ENCODE data around the gene ASH1L. TPM values are rescaled to one million over a fixed set of nuclear protein-coding genes. Genes with fewer than 3 reads are reported as not detected.

Gene ASH1L
- total and polyA plus RNA-seq, 2 experiments from 2014 or later, result 23.6 to 24.7 TPM

DNA sequence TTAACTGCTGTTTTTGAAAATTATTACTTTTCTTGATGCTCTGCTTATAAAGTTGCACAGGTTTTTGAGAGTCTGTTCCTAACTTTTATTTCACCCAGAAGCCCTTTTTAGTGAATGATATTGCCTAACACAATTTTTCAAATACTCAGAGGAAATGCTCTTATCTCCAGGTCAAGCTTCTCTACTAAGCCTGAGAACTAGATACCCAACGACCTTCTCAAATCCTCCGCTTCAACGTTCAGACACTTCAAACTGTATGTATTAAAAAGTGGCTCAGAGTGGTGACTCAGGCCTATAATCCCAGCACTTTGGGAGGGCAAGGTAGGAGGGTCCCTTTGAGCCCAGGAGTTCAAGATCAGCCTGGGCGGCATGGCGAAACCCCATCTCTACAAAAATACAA, 88.5 kb downstream of the ASH1L start:
- Histone ChIP-seq H3K27me3 (ENCODE audit: insufficient read depth) (no peaks in the 10 kb centered on the region), H3K4me1 (ENCODE audit: insufficient read depth) (peaks cover 6% of the 10 kb centered on the region; the same call in 1 of the 2 replicates), H3F3A (replicated peaks; ENCODE audit: low read depth) (0 out of 2 replicates have a peak, but pooled peaks cover under 1% of the 10 kb centered on the region), H3K4me2 (no peak overlapping the region), H3K9me2 (ENCODE audit: insufficient read depth) (no peaks in the 10 kb centered on the region), H3K4me3 (no peak overlapping the region), H3K36me3 (ENCODE audit: insufficient read depth) (peaks cover 11% of the 10 kb centered on the region; the same call in 1 of the 2 replicates), H2AFZ (no peak overlapping the region), H4K20me1 (replicated peaks; ENCODE audit: insufficient read depth) (0 out of 2 replicates have a peak, but pooled peaks cover 3% of the 10 kb centered on the region), H3K27ac (ENCODE audit: low read depth) (no peak overlapping the region), H3K79me2 (replicated peaks; ENCODE audit: insufficient read depth) (peaks cover 15% of the 10 kb centered on the region)
- ATAC-seq (no peak), DNase-seq (ENCODE audit: low spot score) (no peak)
- Mint-ChIP-seq H3K36me3 (ENCODE audit: low read depth) (peaks cover 45% of the 10 kb centered on the region), H3K27me3 (ENCODE audit: insufficient read depth, low read depth, poor library complexity) (peaks cover 1% of the 10 kb centered on the region), H3K4me3 (no peak overlapping the region), H3K27ac (no peak overlapping the region), H3K4me1 (peaks cover 13% of the 10 kb centered on the region), H3K9me3 (peaks cover 23% of the 10 kb centered on the region)
- no peak for TF ChIP-seq ZNF114 (CRISPR knock-in tag; IDR thresholded peaks at IDR 0.05)
- TF ChIP-seq CTCF (conservative IDR thresholded peaks at IDR 0.05; ENCODE audit: low read depth in 2 of 2), result no peak
- no peak for TF ChIP-seq EZH2phosphoT487 (IDR thresholded peaks at IDR 0.05; ENCODE audit: unreplicated experiment)
- TF ChIP-seq, protein P1, sequence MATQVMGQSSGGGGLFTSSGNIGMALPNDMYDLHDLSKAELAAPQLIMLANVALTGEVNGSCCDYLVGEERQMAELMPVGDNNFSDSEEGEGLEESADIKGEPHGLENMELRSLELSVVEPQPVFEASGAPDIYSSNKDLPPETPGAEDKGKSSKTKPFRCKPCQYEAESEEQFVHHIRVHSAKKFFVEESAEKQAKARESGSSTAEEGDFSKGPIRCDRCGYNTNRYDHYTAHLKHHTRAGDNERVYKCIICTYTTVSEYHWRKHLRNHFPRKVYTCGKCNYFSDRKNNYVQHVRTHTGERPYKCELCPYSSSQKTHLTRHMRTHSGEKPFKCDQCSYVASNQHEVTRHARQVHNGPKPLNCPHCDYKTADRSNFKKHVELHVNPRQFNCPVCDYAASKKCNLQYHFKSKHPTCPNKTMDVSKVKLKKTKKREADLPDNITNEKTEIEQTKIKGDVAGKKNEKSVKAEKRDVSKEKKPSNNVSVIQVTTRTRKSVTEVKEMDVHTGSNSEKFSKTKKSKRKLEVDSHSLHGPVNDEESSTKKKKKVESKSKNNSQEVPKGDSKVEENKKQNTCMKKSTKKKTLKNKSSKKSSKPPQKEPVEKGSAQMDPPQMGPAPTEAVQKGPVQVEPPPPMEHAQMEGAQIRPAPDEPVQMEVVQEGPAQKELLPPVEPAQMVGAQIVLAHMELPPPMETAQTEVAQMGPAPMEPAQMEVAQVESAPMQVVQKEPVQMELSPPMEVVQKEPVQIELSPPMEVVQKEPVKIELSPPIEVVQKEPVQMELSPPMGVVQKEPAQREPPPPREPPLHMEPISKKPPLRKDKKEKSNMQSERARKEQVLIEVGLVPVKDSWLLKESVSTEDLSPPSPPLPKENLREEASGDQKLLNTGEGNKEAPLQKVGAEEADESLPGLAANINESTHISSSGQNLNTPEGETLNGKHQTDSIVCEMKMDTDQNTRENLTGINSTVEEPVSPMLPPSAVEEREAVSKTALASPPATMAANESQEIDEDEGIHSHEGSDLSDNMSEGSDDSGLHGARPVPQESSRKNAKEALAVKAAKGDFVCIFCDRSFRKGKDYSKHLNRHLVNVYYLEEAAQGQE (IDR thresholded peaks at IDR 0.05; ENCODE audit: unreplicated experiment), result no peak
- no peak for TF ChIP-seq JUNB (IDR thresholded peaks at IDR 0.05; ENCODE audit: unreplicated experiment)
- no peak for TF ChIP-seq NANOG (IDR thresholded peaks at IDR 0.05; ENCODE audit: borderline replicate concordance)
- no peak for TF ChIP-seq CREB1 (CRISPR knock-in tag; IDR thresholded peaks at IDR 0.05; ENCODE audit: low read depth)
- TF ChIP-seq POLR2AphosphoS5 (IDR thresholded peaks at IDR 0.05; ENCODE audit: low read depth), result no peak
- TF ChIP-seq, protein P2, sequence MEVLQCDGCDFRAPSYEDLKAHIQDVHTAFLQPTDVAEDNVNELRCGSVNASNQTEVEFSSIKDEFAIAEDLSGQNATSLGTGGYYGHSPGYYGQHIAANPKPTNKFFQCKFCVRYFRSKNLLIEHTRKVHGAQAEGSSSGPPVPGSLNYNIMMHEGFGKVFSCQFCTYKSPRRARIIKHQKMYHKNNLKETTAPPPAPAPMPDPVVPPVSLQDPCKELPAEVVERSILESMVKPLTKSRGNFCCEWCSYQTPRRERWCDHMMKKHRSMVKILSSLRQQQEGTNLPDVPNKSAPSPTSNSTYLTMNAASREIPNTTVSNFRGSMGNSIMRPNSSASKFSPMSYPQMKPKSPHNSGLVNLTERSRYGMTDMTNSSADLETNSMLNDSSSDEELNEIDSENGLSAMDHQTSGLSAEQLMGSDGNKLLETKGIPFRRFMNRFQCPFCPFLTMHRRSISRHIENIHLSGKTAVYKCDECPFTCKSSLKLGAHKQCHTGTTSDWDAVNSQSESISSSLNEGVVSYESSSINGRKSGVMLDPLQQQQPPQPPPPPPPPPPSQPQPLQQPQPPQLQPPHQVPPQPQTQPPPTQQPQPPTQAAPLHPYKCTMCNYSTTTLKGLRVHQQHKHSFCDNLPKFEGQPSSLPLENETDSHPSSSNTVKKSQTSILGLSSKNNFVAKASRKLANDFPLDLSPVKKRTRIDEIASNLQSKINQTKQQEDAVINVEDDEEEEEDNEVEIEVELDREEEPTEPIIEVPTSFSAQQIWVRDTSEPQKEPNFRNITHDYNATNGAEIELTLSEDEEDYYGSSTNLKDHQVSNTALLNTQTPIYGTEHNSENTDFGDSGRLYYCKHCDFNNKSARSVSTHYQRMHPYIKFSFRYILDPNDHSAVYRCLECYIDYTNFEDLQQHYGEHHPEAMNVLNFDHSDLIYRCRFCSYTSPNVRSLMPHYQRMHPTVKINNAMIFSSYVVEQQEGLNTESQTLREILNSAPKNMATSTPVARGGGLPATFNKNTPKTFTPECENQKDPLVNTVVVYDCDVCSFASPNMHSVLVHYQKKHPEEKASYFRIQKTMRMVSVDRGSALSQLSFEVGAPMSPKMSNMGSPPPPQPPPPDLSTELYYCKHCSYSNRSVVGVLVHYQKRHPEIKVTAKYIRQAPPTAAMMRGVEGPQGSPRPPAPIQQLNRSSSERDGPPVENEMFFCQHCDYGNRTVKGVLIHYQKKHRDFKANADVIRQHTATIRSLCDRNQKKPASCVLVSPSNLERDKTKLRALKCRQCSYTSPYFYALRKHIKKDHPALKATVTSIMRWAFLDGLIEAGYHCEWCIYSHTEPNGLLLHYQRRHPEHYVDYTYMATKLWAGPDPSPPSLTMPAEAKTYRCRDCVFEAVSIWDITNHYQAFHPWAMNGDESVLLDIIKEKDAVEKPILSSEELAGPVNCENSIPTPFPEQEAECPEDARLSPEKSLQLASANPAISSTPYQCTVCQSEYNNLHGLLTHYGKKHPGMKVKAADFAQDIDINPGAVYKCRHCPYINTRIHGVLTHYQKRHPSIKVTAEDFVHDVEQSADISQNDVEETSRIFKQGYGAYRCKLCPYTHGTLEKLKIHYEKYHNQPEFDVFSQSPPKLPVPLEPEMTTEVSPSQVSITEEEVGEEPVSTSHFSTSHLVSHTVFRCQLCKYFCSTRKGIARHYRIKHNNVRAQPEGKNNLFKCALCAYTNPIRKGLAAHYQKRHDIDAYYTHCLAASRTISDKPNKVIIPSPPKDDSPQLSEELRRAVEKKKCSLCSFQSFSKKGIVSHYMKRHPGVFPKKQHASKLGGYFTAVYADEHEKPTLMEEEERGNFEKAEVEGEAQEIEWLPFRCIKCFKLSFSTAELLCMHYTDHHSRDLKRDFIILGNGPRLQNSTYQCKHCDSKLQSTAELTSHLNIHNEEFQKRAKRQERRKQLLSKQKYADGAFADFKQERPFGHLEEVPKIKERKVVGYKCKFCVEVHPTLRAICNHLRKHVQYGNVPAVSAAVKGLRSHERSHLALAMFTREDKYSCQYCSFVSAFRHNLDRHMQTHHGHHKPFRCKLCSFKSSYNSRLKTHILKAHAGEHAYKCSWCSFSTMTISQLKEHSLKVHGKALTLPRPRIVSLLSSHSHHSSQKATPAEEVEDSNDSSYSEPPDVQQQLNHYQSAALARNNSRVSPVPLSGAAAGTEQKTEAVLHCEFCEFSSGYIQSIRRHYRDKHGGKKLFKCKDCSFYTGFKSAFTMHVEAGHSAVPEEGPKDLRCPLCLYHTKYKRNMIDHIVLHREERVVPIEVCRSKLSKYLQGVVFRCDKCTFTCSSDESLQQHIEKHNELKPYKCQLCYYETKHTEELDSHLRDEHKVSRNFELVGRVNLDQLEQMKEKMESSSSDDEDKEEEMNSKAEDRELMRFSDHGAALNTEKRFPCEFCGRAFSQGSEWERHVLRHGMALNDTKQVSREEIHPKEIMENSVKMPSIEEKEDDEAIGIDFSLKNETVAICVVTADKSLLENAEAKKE (CRISPR knock-in tag; IDR thresholded peaks at IDR 0.05), result no peak
- no peak for TF ChIP-seq EZH2 (IDR thresholded peaks at IDR 0.05; ENCODE audit: low read depth, unreplicated experiment)
- no peak for TF ChIP-seq STAT1 (IDR thresholded peaks at IDR 0.05; ENCODE audit: unreplicated experiment)
- no peak for TF ChIP-seq ZNF331 (CRISPR knock-in tag; IDR thresholded peaks at IDR 0.05; ENCODE audit: low read depth)
- TF ChIP-seq, protein P3, sequence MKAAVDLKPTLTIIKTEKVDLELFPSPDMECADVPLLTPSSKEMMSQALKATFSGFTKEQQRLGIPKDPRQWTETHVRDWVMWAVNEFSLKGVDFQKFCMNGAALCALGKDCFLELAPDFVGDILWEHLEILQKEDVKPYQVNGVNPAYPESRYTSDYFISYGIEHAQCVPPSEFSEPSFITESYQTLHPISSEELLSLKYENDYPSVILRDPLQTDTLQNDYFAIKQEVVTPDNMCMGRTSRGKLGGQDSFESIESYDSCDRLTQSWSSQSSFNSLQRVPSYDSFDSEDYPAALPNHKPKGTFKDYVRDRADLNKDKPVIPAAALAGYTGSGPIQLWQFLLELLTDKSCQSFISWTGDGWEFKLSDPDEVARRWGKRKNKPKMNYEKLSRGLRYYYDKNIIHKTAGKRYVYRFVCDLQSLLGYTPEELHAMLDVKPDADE (IDR thresholded peaks at IDR 0.05), result no peak

Measured in GM23338 (cell line).